Aorta (tissue), 5 donors: Measurements from ENCODE around the gene ZFP90. TPM values are rescaled to one million over a fixed set of nuclear protein-coding genes. Genes with fewer than 3 reads are reported as not detected.

Experiments used
- ATAC-seq: fragments of 200-7000 bp; cut with Tn5 transposase; one replicate; pipeline ENCODE4 v1.9.1; 2022; ENCODE audit warnings: moderate library complexity; ENCODE audit not compliant: low FRiP score
- DNase-seq, 2 donors: peaks; one replicate each; pipeline ENCODE4 v3.0.0-alpha.2; 2020
- H3K27ac ChIP-seq, 2 donors: one replicate each; pipeline ENCODE4 v1.5.1; 2013; ENCODE audit warnings: low read length in 2 of 2, mild to moderate bottlenecking in 2 of 2, moderate library complexity in 2 of 2, control low read depth in 1 of 2, inconsistent platforms in 1 of 2, low read depth in 1 of 2
- H3K27me3 ChIP-seq, 2 donors: one replicate each; pipeline ENCODE4 v1.6.1; 2013; ENCODE audit warnings: control low read depth in 1 of 2, low read length in 1 of 2, mild to moderate bottlenecking in 1 of 2, moderate library complexity in 1 of 2; ENCODE audit not compliant: insufficient read depth in 2 of 2, control insufficient read depth in 1 of 2
- H3K36me3 ChIP-seq, 2 donors: one replicate each; pipeline ENCODE4 v1.6.1; 2013; ENCODE audit warnings: control low read depth in 1 of 2, low read length in 1 of 2, mild to moderate bottlenecking in 1 of 2; ENCODE audit not compliant: insufficient read depth in 2 of 2, control insufficient read depth in 1 of 2
- H3K4me1 ChIP-seq, 2 donors: one replicate each; pipeline ENCODE4 v1.6.1; 2013; ENCODE audit warnings: low read length in 2 of 2, control low read depth in 1 of 2, mild to moderate bottlenecking in 1 of 2, moderate library complexity in 1 of 2; ENCODE audit not compliant: insufficient read depth in 2 of 2, control insufficient read depth in 1 of 2
- H3K4me3 ChIP-seq, 2 donors: one replicate each; pipeline ENCODE4 v1.5.1; 2013; ENCODE audit warnings: low read length in 2 of 2, control low read depth in 1 of 2, mild to moderate bottlenecking in 1 of 2
- H3K9me3 ChIP-seq: one replicate; pipeline ENCODE4 v1.6.1; 2013; ENCODE audit warnings: mild to moderate bottlenecking, low read length; ENCODE audit not compliant: control insufficient read depth
- WGBS, 2 donors: extraction: QIAGEN DNeasy Blood & Tissue Kit; methylation state at CpG; one replicate each; pipeline ENCODE4 v1.1.7; 2013; 5-methylcytosine and 5-hydroxymethylcytosine counted together
- intact Hi-C, 2 donors: fragments of 100-400 bp; cut with DNase I; formaldehyde crosslinking; loops; one replicate each; pipeline versions ENCODE4 v1.14.2 to v1.15.0; 2022
- polyA plus RNA-seq, 2 donors: library from polyadenylated mRNA; stranded (reverse); fragments of 200-250 nt; gene quantifications; one replicate each; pipeline ENCODE4 v1.2.3, GENCODE V29; 2013
- total RNA-seq, 2 donors: library from RNA; stranded (reverse); fragmentation: NEBNext Ultra II Directional; extraction: Animal tissue kit (Norgen Biotek cat#: 25700); gene quantifications; one replicate each; pipeline ENCODE4 v1.2.1, GENCODE V29; 2021
- donor health status: healthy with polysubstance abuse.
- donor health status: Bipolar disorder and iron deficiency.
- donor health status: DM: no; HTN: no; CAD: no.
- donor health status: DM: no; HTN: no; CAD: no.
- donor health status: DM: yes; HTN: yes; CAD: no.

Gene ZFP90
- total and polyA plus RNA-seq, 4 donors, result 7.9 to 31.0 (median 15.1) TPM

GRCh38 chr16:68612996-68613395 lies 73.9 kb downstream of the ZFP90 start:
- H3K27me3 ChIP-seq, result no peaks in the 10 kb centered on the region
- no peak for ATAC-seq
- WGBS, 2 donors, result 86% methylated on average over 3 of the region's 3 CpGs

GRCh38 chr16:68617734-68618133 lies 78.6 kb downstream of the ZFP90 start:
- 79 to 86% methylated on average over 7 of the region's 7 CpGs for WGBS, 2 donors
- H3K27ac ChIP-seq, result no peak overlapping the region
- DNase-seq, result no peak
- H3K9me3 ChIP-seq, result peaks cover 9% of the 10 kb centered on the region
- ATAC-seq, result no peak
- no peak overlapping the region for H3K4me3 ChIP-seq
- no peaks in the 10 kb centered on the region for H3K27me3 ChIP-seq
- H3K4me1 ChIP-seq, result no peaks in the 10 kb centered on the region
- intact Hi-C loops, result no loop called here
- H3K36me3 ChIP-seq, result no peaks in the 10 kb centered on the region

More at GRCh38 chr16:68612996-68613395, 73.9 kb downstream of the ZFP90 start:
- intact Hi-C loops, result no loop called here
- Histone ChIP-seq H3K9me3 (peaks cover 7% of the 10 kb centered on the region), H3K4me1 (no peaks in the 10 kb centered on the region), H3K27ac (no peak overlapping the region), H3K4me3 (no peak overlapping the region), H3K36me3 (no peaks in the 10 kb centered on the region)
- no peak for DNase-seq

Other genes starting within 250 kb of the ZFP90 start
- gene SLC7A6OS, start 228.3 kb upstream of the ZFP90 start, total RNA-seq, result 10 to 100 TPM; 13.7 to 21.1 TPM
- 1 to 10 TPM; 4.0 to 8.3 TPM for gene SLC7A6OS, start 228.3 kb upstream of the ZFP90 start, polyA plus RNA-seq
- gene PRMT7, start 228.3 kb upstream of the ZFP90 start, total RNA-seq, result 10 to 100 TPM; 21.4 to 41.7 TPM
- gene PRMT7, start 228.3 kb upstream of the ZFP90 start, polyA plus RNA-seq, result 10 to 100 TPM; 11.0 to 99.2 TPM
- 1 to 10 TPM in 1 of 2 donors, under 1 TPM in 1; 0.29 to 1.1 TPM for gene SMPD3, start 90.8 kb upstream of the ZFP90 start, total RNA-seq
- gene SMPD3, start 90.8 kb upstream of the ZFP90 start, polyA plus RNA-seq, result 1 to 10 TPM in 1 of 2 donors, not detected in 1; 7.5 TPM
- under 1 TPM; 0.81 to 0.97 TPM for gene CDH3, start 106.0 kb downstream of the ZFP90 start, total RNA-seq
- under 1 TPM in 1 of 2 donors, not detected in 1; 0.25 TPM for gene CDH3, start 106.0 kb downstream of the ZFP90 start, polyA plus RNA-seq
- gene CDH1, start 198.0 kb downstream of the ZFP90 start, total RNA-seq, result 1 to 10 TPM in 1 of 2 donors, under 1 TPM in 1; 0.29 to 1.0 TPM
- gene CDH1, start 198.0 kb downstream of the ZFP90 start, polyA plus RNA-seq, result 1 to 10 TPM in 1 of 2 donors, under 1 TPM in 1; 0.23 to 9.6 TPM